KMS-11 (cell line): Measurements from ENCODE around the gene CSNK1A1.

ENCODE experiments used
- H2AFZ ChIP-seq: fragments of 200-600 bp; sonication (generic); 2 replicates; pipeline ENCODE4 v1.6.1; 2016; ENCODE audit warnings: antibody characterized with exemption, mixed run types, low read depth
- H3K27ac ChIP-seq: fragments of 200-600 bp; sonication (generic); 2 replicates; pipeline ENCODE4 v1.6.1; 2016; ENCODE audit warnings: mild to moderate bottlenecking, mixed run types
- H3K27me3 ChIP-seq: fragments of 200-600 bp; sonication (generic); 2 replicates; pipeline ENCODE4 v1.6.1; 2017; ENCODE audit warnings: mild to moderate bottlenecking, low read depth, mixed run types, moderate library complexity; ENCODE audit not compliant: insufficient read depth
- H3K36me3 ChIP-seq: fragments of 200-600 bp; sonication (generic); 2 replicates; pipeline ENCODE4 v1.6.1; 2017; ENCODE audit warnings: mild to moderate bottlenecking, mixed run types; ENCODE audit not compliant: insufficient read depth
- H3K4me1 ChIP-seq: fragments of 200-600 bp; sonication (generic); 2 replicates; pipeline ENCODE4 v1.6.1; 2016; ENCODE audit warnings: mild to moderate bottlenecking, low read depth, mixed run types; ENCODE audit not compliant: poor library complexity, severe bottlenecking
- H3K4me2 ChIP-seq: fragments of 200-600 bp; sonication (generic); 2 replicates; pipeline ENCODE4 v1.7.0; 2016; ENCODE audit warnings: mild to moderate bottlenecking, mixed run types
- H3K4me3 ChIP-seq: fragments of 200-600 bp; sonication (generic); IDR thresholded peaks from 2 replicates; pipeline ENCODE4 v1.6.1; 2017; ENCODE audit warnings: low read depth, low read length, mixed read lengths; ENCODE audit not compliant: insufficient read depth
- H3K79me2 ChIP-seq: fragments of 200-600 bp; sonication (generic); 2 replicates; pipeline ENCODE4 v1.6.1; 2016; ENCODE audit warnings: low read depth, mixed run types; ENCODE audit not compliant: insufficient read depth
- H3K9ac ChIP-seq: fragments of 200-600 bp; sonication (generic); 2 replicates; pipeline ENCODE4 v1.6.1; 2016; ENCODE audit warnings: mild to moderate bottlenecking, mixed run types
- H4K20me1 ChIP-seq: fragments of 200-600 bp; sonication (generic); 2 replicates; pipeline ENCODE4 v1.6.1; 2016; ENCODE audit warnings: mild to moderate bottlenecking, mixed run types; ENCODE audit not compliant: insufficient read depth
- CTCF ChIP-seq: fragments of 200-600 bp; sonication (generic); conservative IDR thresholded peaks from 2 replicates; pipeline ENCODE4 v1.6.1; 2017; ENCODE audit warnings: low read depth, mild to moderate bottlenecking, antibody characterized with exemption, low read length, moderate library complexity, mixed read lengths

The CSNK1A1 gene

GRCh38 chr5:149493316-149493715 is 57.9 kb downstream of the CSNK1A1 start:
- Histone ChIP-seq H3K4me1 (no peaks in the 10 kb centered on the region), H4K20me1 (no peaks in the 10 kb centered on the region), H3K4me2 (no peak overlapping the region), H3K4me3 (no peak overlapping the region), H3K79me2 (no peaks in the 10 kb centered on the region), H3K27ac (no peak overlapping the region), H3K27me3 (no peaks in the 10 kb centered on the region), H3K9ac (no peak overlapping the region), H2AFZ (no peak overlapping the region), H3K36me3 (no peaks in the 10 kb centered on the region)
- no peak for TF ChIP-seq CTCF

GRCh38 chr5:149492781-149493180 is 58.5 kb downstream of the CSNK1A1 start:
- no peak overlapping the region for H3K4me3 ChIP-seq
- no peak for TF ChIP-seq CTCF
- no peak overlapping the region for H3K9ac ChIP-seq
- H3K4me2 ChIP-seq = no peak overlapping the region
- no peaks in the 10 kb centered on the region for H3K27me3 ChIP-seq
- H3K27ac ChIP-seq = no peak overlapping the region
- H4K20me1 ChIP-seq = no peaks in the 10 kb centered on the region
- no peaks in the 10 kb centered on the region for H3K36me3 ChIP-seq
- no peak overlapping the region for H2AFZ ChIP-seq
- no peaks in the 10 kb centered on the region for H3K79me2 ChIP-seq
- no peaks in the 10 kb centered on the region for H3K4me1 ChIP-seq

GRCh38 chr5:149490599-149491485 is 60.4 kb downstream of the CSNK1A1 start:
- no peaks in the 10 kb centered on the region for H3K79me2 ChIP-seq
- no peaks in the 10 kb centered on the region for H3K4me1 ChIP-seq
- H4K20me1 ChIP-seq = no peaks in the 10 kb centered on the region
- no peaks in the 10 kb centered on the region for H3K36me3 ChIP-seq
- H3K9ac ChIP-seq = no peak overlapping the region
- no peak overlapping the region for H2AFZ ChIP-seq
- no peaks in the 10 kb centered on the region for H3K27me3 ChIP-seq
- H3K4me2 ChIP-seq = no peak overlapping the region
- TF ChIP-seq CTCF = no peak
- H3K4me3 ChIP-seq = no peak overlapping the region
- H3K27ac ChIP-seq = no peak overlapping the region

GRCh38 chr5:149489605-149490037 is 61.6 kb downstream of the CSNK1A1 start:
- Histone ChIP-seq H3K4me2 (no peak overlapping the region), H3K79me2 (no peaks in the 10 kb centered on the region), H2AFZ (no peak overlapping the region), H3K4me3 (no peak overlapping the region), H3K27ac (no peak overlapping the region), H3K4me1 (no peaks in the 10 kb centered on the region), H4K20me1 (no peaks in the 10 kb centered on the region), H3K27me3 (no peaks in the 10 kb centered on the region), H3K36me3 (no peaks in the 10 kb centered on the region), H3K9ac (no peak overlapping the region)
- no peak for TF ChIP-seq CTCF
